ENCODE measurements around the gene SYPL2.
"Not testable (repeated sequence)": the region's sequence is repeated elsewhere in the genome, so short reads cannot be mapped to it uniquely, and the experiment has no call there.

SYPL2 gene

GRCh38 chr1:109472779-109473178 lies 6.4 kb downstream of the SYPL2 start:
- peak; percentile 14 for DNase-seq

GRCh38 chr1:109473284-109474057 lies 7.1 kb downstream of the SYPL2 start:
- not testable (repeated sequence) for DNase-seq

- no peak for DNase-seq
Measured at GRCh38 chr1:109474697-109475096, 8.4 kb downstream of the SYPL2 start.

GRCh38 chr1:109475261-109475660 lies 8.9 kb downstream of the SYPL2 start:
- no peak for DNase-seq

GRCh38 chr1:109476825-109477224 lies 10.5 kb downstream of the SYPL2 start:
- DNase-seq, result no peak

GRCh38 chr1:109477821-109478220 lies 11.5 kb downstream of the SYPL2 start:
- no peak for DNase-seq

GRCh38 chr1:109478806-109479205 lies 12.5 kb downstream of the SYPL2 start:
- no peak for DNase-seq

- no peak for DNase-seq
Measured at GRCh38 chr1:109479311-109479710, 13.0 kb downstream of the SYPL2 start.

GRCh38 chr1:109479901-109480300 lies 13.6 kb downstream of the SYPL2 start:
- DNase-seq, result no peak

GRCh38 chr1:109481646-109482045 lies 15.3 kb downstream of the SYPL2 start:
- DNase-seq, result no peak

GRCh38 chr1:109482242-109482641 lies 15.9 kb downstream of the SYPL2 start:
- no peak for DNase-seq

GRCh38 chr1:109482791-109483671 lies 16.7 kb downstream of the SYPL2 start:
- DNase-seq, result no peak

GRCh38 chr1:109483672-109484518 lies 17.5 kb downstream of the SYPL2 start, which contains the start of gene ATXN7L2:
ATXN7L2 (plus strand) TSS chr1:109483905; CDS start chr1:109483954, 49 bp downstream.
- DNase-seq, result peak; percentile 94

GRCh38 chr1:109484519-109484975 lies 18.2 kb downstream of the SYPL2 start:
- DNase-seq, result no peak

- DNase-seq, result no peak
Measured at GRCh38 chr1:109485001-109485400, 18.7 kb downstream of the SYPL2 start.

GRCh38 chr1:109487261-109487660 lies 20.9 kb downstream of the SYPL2 start:
- DNase-seq, result no peak

GRCh38 chr1:109488201-109488600 lies 21.9 kb downstream of the SYPL2 start:
- no peak for DNase-seq

GRCh38 chr1:109488696-109489095 lies 22.4 kb downstream of the SYPL2 start:
- DNase-seq, result no peak

GRCh38 chr1:109490029-109490933 lies 23.9 kb downstream of the SYPL2 start:
- DNase-seq, result peak; percentile 79

GRCh38 chr1:109490934-109491302 lies 24.6 kb downstream of the SYPL2 start:
- no peak for DNase-seq

GRCh38 chr1:109491372-109491771 lies 25.0 kb downstream of the SYPL2 start:
- DNase-seq, result no peak

GRCh38 chr1:109492779-109493178 lies 26.4 kb downstream of the SYPL2 start:
- no peak for DNase-seq
